GM23338 (cell line): ENCODE measurements around the gene GPR141. TPM values are rescaled to one million over a fixed set of nuclear protein-coding genes. Genes with fewer than 3 reads are reported as not detected.

Source experiments
- ATAC-seq: fragments of 200-7000 bp; cut with Tn5 transposase; 3 replicates; pipeline ENCODE4 v1.9.1; 2020
- DNase-seq: peaks from one replicate; pipeline ENCODE4 v3.0.0-alpha.2; 2015; ENCODE audit warnings: low spot score
- H2AFZ ChIP-seq: fragments of 200-600 bp; sonication (generic); 2 replicates; pipeline ENCODE4 v1.8.0; 2016; ENCODE audit warnings: antibody characterized with exemption, mild to moderate bottlenecking, moderate library complexity
- H3F3A ChIP-seq: fragments of 200-600 bp; sonication (generic); replicated peaks from 2 replicates; pipeline ENCODE4 v1.8.0; 2017; ENCODE audit warnings: antibody characterized with exemption, mixed run types, low read depth
- H3K27ac ChIP-seq: fragments of 200-600 bp; sonication (generic); 2 replicates; pipeline ENCODE4 v1.6.1; 2016; ENCODE audit warnings: low read depth
- H3K27me3 ChIP-seq: fragments of 200-600 bp; sonication (generic); 2 replicates; pipeline ENCODE4 v1.8.0; 2016; ENCODE audit warnings: mild to moderate bottlenecking, mixed run types, moderate library complexity; ENCODE audit not compliant: insufficient read depth
- H3K36me3 ChIP-seq: fragments of 200-600 bp; sonication (generic); 2 replicates; pipeline ENCODE4 v1.8.0; 2016; ENCODE audit warnings: mild to moderate bottlenecking; ENCODE audit not compliant: insufficient read depth
- H3K4me1 ChIP-seq: fragments of 200-600 bp; sonication (generic); 2 replicates; pipeline ENCODE4 v1.8.0; 2016; ENCODE audit warnings: mild to moderate bottlenecking, moderate library complexity; ENCODE audit not compliant: insufficient read depth
- H3K4me2 ChIP-seq: fragments of 200-600 bp; sonication (generic); 2 replicates; pipeline ENCODE4 v1.7.1; 2017; ENCODE audit warnings: mixed run types
- H3K4me3 ChIP-seq: fragments of 200-600 bp; sonication (generic); 2 replicates; pipeline ENCODE4 v1.6.1; 2016; ENCODE audit warnings: mixed run types
- H3K79me2 ChIP-seq: fragments of 200-600 bp; sonication (generic); replicated peaks from 2 replicates; pipeline ENCODE4 v1.8.0; 2017; ENCODE audit warnings: mild to moderate bottlenecking; ENCODE audit not compliant: insufficient read depth
- H3K9me2 ChIP-seq: fragments of 200-600 bp; sonication (generic); 2 replicates; pipeline ENCODE4 v1.8.0; 2017; ENCODE audit not compliant: insufficient read depth
- H4K20me1 ChIP-seq: fragments of 200-600 bp; sonication (generic); replicated peaks from 2 replicates; pipeline ENCODE4 v1.8.0; 2017; ENCODE audit warnings: mild to moderate bottlenecking; ENCODE audit not compliant: insufficient read depth
- H3K27ac Mint-ChIP-seq: 2 replicates; pipeline ENCODE4 v1.8.0; 2020; ENCODE audit warnings: inconsistent platforms, mild to moderate bottlenecking, moderate library complexity, mixed read lengths
- H3K27me3 Mint-ChIP-seq: 3 replicates; pipeline ENCODE4 v1.8.0; 2022; ENCODE audit warnings: low read depth, mild to moderate bottlenecking, moderate library complexity, mixed read lengths, inconsistent platforms; ENCODE audit not compliant: insufficient read depth, poor library complexity
- H3K36me3 Mint-ChIP-seq: 3 replicates; pipeline ENCODE4 v1.8.0; 2021; ENCODE audit warnings: low read depth, mild to moderate bottlenecking, inconsistent platforms, moderate library complexity, mixed read lengths
- H3K4me1 Mint-ChIP-seq: 3 replicates; pipeline ENCODE4 v1.8.0; 2020; ENCODE audit warnings: mild to moderate bottlenecking, inconsistent platforms, mixed read lengths
- H3K4me3 Mint-ChIP-seq: 3 replicates; pipeline ENCODE4 v1.8.0; 2021; ENCODE audit warnings: moderate library complexity, mild to moderate bottlenecking, inconsistent platforms, mixed read lengths
- H3K9me3 Mint-ChIP-seq: 3 replicates; pipeline ENCODE4 v1.8.0; 2020; ENCODE audit warnings: moderate library complexity, mild to moderate bottlenecking, inconsistent platforms, mixed read lengths
- CREB1 ChIP-seq: fragments of 250-450 bp; sonication (Bioruptor Pico); IDR thresholded peaks from 2 replicates; pipeline ENCODE4 v1.5.0; 2020; ENCODE audit warnings: low read depth, mild to moderate bottlenecking, moderate library complexity
- CTCF ChIP-seq, 2 experiments: fragments of 200-600 bp in 1 of 2; sonication (generic) in 1 of 2; conservative IDR thresholded peaks; 2 replicates each; pipeline versions ENCODE4 v1.5.1 to v1.6.1; 2016 to 2017; ENCODE audit warnings: antibody characterized with exemption in 2 of 2, low read depth in 2 of 2, mild to moderate bottlenecking in 2 of 2, moderate library complexity in 1 of 2
- ETS1 ChIP-seq: IDR thresholded peaks from 2 replicates; pipeline ENCODE4 v1.6.1; 2016; ENCODE audit warnings: antibody characterized with exemption
- EZH2 ChIP-seq: fragments of 200-600 bp; sonication (generic); IDR thresholded peaks from one replicate; pipeline ENCODE4 v1.8.0; 2017; ENCODE audit warnings: antibody characterized with exemption, mild to moderate bottlenecking, low read depth; ENCODE audit not compliant: unreplicated experiment
- EZH2phosphoT487 ChIP-seq: fragments of 200-600 bp; sonication (generic); IDR thresholded peaks from one replicate; pipeline ENCODE4 v1.8.1; 2018; ENCODE audit warnings: antibody characterized with exemption; ENCODE audit not compliant: unreplicated experiment
- JUNB ChIP-seq: IDR thresholded peaks from one replicate; pipeline ENCODE4 v1.6.1; 2016; ENCODE audit warnings: antibody characterized with exemption; ENCODE audit not compliant: unreplicated experiment
- NANOG ChIP-seq: IDR thresholded peaks from 2 replicates; pipeline ENCODE4 v1.6.1; 2016; ENCODE audit warnings: antibody characterized with exemption, borderline replicate concordance
- POLR2AphosphoS5 ChIP-seq: IDR thresholded peaks from 2 replicates; pipeline ENCODE4 v1.6.1; 2016; ENCODE audit warnings: antibody characterized with exemption, low read depth
- REST ChIP-seq: IDR thresholded peaks from one replicate; pipeline ENCODE4 v1.6.1; 2018; ENCODE audit warnings: antibody characterized with exemption; ENCODE audit not compliant: unreplicated experiment
- STAT1 ChIP-seq: IDR thresholded peaks from one replicate; pipeline ENCODE4 v1.6.1; 2016; ENCODE audit warnings: antibody characterized with exemption; ENCODE audit not compliant: unreplicated experiment
- ZNF114 ChIP-seq: fragments of 250-450 bp; sonication (Bioruptor Pico); IDR thresholded peaks from 2 replicates; pipeline ENCODE4 v1.5.0; 2020; ENCODE audit warnings: mild to moderate bottlenecking, moderate library complexity
- ZNF331 ChIP-seq: fragments of 250-450 bp; sonication (Bioruptor Pico); IDR thresholded peaks from 2 replicates; pipeline ENCODE4 v1.5.0; 2020; ENCODE audit warnings: low read depth, mild to moderate bottlenecking, moderate library complexity
- polyA plus RNA-seq: library from polyadenylated mRNA; unstranded; fragments of >200 nt; fragmentation: Nextera tagmentation; extraction: Ambion mirVana; gene quantifications from 2 replicates; pipeline ENCODE4 v1.2.1, GENCODE V29; 2016
- total RNA-seq: library from RNA; depleted of rRNA; stranded (reverse); fragments of >200 nt; shearing (Covaris generic); gene quantifications from 2 replicates; pipeline ENCODE4 v1.2.3, GENCODE V29; 2014

The GPR141 gene
- total and polyA plus RNA-seq, 2 experiments from 2014 or later, result 0.80 TPM; not detected in 1

- ATAC-seq (no peak), DNase-seq (no peak)
- no peaks in the 10 kb centered on the region for H3K27me3 ChIP-seq
- H3K4me3 ChIP-seq, result no peak overlapping the region
- H3K4me1 Mint-ChIP-seq, result peaks cover 7% of the 10 kb centered on the region; the same call in 2 of the 3 replicates
- TF ChIP-seq STAT1 (no peak), EZH2phosphoT487 (no peak), ZNF114 (no peak), JUNB (no peak), ETS1 (no peak), EZH2 (no peak), REST (no peak), NANOG (no peak), CREB1 (CRISPR knock-in tag) (no peak), CTCF (conservative IDR thresholded peaks at IDR 0.05; ENCODE audit: low read depth in 2 of 2) (no peak)
- H4K20me1 ChIP-seq, result no peaks in the 10 kb centered on the region
- H3K4me1 ChIP-seq, result peaks cover 4% of the 10 kb centered on the region; the same call in 1 of the 2 replicates
- no peaks in the 10 kb centered on the region for H3K9me3 Mint-ChIP-seq
- H3K4me2 ChIP-seq, result no peak overlapping the region
- no peaks in the 10 kb centered on the region; the same call in 2 of the 3 replicates for H3K36me3 Mint-ChIP-seq
- H3K79me2 ChIP-seq, result no peaks in the 10 kb centered on the region
- H3K27me3 Mint-ChIP-seq, result no peaks in the 10 kb centered on the region
- no peak overlapping the region for H3K27ac Mint-ChIP-seq
- H3F3A ChIP-seq, result no peaks in the 10 kb centered on the region
- H3K9me2 ChIP-seq, result peaks cover 14% of the 10 kb centered on the region
- no peak overlapping the region for H2AFZ ChIP-seq
- H3K36me3 ChIP-seq, result no peaks in the 10 kb centered on the region
- H3K4me3 Mint-ChIP-seq, result no peak overlapping the region
- no peak overlapping the region for H3K27ac ChIP-seq
These were observed 35.5 kb downstream of the GPR141 start for GRCh38 chr7:37719077-37719476.

- Histone ChIP-seq H3K9me2 (no peaks in the 10 kb centered on the region), H3K27me3 (no peaks in the 10 kb centered on the region), H3F3A (no peaks in the 10 kb centered on the region), H3K79me2 (no peaks in the 10 kb centered on the region), H3K4me2 (no peak overlapping the region), H3K4me1 (no peaks in the 10 kb centered on the region), H3K36me3 (no peaks in the 10 kb centered on the region), H4K20me1 (no peaks in the 10 kb centered on the region), H2AFZ (no peak overlapping the region), H3K4me3 (no peak overlapping the region), H3K27ac (no peak overlapping the region)
- no peak for ATAC-seq
- no peak overlapping the region for H3K27ac Mint-ChIP-seq
- no peak overlapping the region for H3K4me3 Mint-ChIP-seq
- no peaks in the 10 kb centered on the region for H3K27me3 Mint-ChIP-seq
- no peaks in the 10 kb centered on the region for H3K4me1 Mint-ChIP-seq
- H3K36me3 Mint-ChIP-seq, result no peaks in the 10 kb centered on the region
- H3K9me3 Mint-ChIP-seq, result no peaks in the 10 kb centered on the region
- DNase-seq, result no peak
- TF ChIP-seq ZNF331 (CRISPR knock-in tag) (no peak), STAT1 (no peak), JUNB (no peak), POLR2AphosphoS5 (no peak), EZH2 (no peak), EZH2phosphoT487 (no peak)
These were observed 41.2 kb downstream of the GPR141 start for GRCh38 chr7:37724732-37725131.
